Stomach (tissue), 9 donors: ENCODE results near the gene NDUFB6. TPM values are rescaled to one million over a fixed set of nuclear protein-coding genes. Genes with fewer than 3 reads are reported as not detected.

Source experiments
- DNase-seq, 2 donors: peaks; one replicate each; pipeline versions ENCODE4 v3.0.0 to v3.0.0-alpha.2; 2013 to 2019
- H3K27ac ChIP-seq, 5 donors: fragments of 200-600 bp in 4 of 5; sonication (generic) in 4 of 5; one replicate each; pipeline ENCODE4 v1.5.1; 2013 to 2019; ENCODE audit warnings: mild to moderate bottlenecking in 1 of 5, moderate library complexity in 1 of 5
- H3K27me3 ChIP-seq, 3 donors: fragments of 200-600 bp; sonication (generic); one replicate each; pipeline ENCODE4 v1.5.1; 2017 to 2019; ENCODE audit warnings: mixed run types in 1 of 3
- H3K36me3 ChIP-seq, 4 donors: fragments of 200-600 bp; sonication (generic); 1 replicate in 3 of 4; 2 replicates in 1 of 4; pipeline ENCODE4 v1.5.1; 2016 to 2019
- H3K4me1 ChIP-seq, 4 donors: fragments of 200-600 bp; sonication (generic); one replicate each; pipeline ENCODE4 v1.5.1; 2016 to 2019
- H3K4me3 ChIP-seq, 4 donors: fragments of 200-600 bp; sonication (generic) in 3 of 4; one replicate each; pipeline ENCODE4 v1.5.1; 2016 to 2019; ENCODE audit warnings: mild to moderate bottlenecking in 1 of 4
- H3K9me3 ChIP-seq, 4 donors: fragments of 200-600 bp; sonication (generic); one replicate each; pipeline ENCODE4 v1.5.1; 2016 to 2019
- CTCF ChIP-seq, 7 experiments: fragments of 450-650 bp in 4 of 7; fragments of 200-600 bp in 3 of 7; sonication (generic) in 3 of 7; IDR thresholded peaks; one replicate each; pipeline ENCODE4 v1.5.1; 2016 to 2019; ENCODE audit warnings: antibody characterized with exemption in 7 of 7, control low read depth in 2 of 7, mild to moderate bottlenecking in 1 of 7
- EP300 ChIP-seq: sonication (generic); formaldehyde crosslinking; IDR thresholded peaks from one replicate; pipeline ENCODE4 v1.6.1; 2017; ENCODE audit warnings: antibody characterized with exemption
- POLR2A ChIP-seq, 4 donors: fragments of 450-650 bp; IDR thresholded peaks; one replicate each; pipeline ENCODE4 v1.6.1; 2016; ENCODE audit warnings: antibody characterized with exemption in 4 of 4, control low read depth in 2 of 4, mild to moderate bottlenecking in 1 of 4, moderate library complexity in 1 of 4
- POLR2AphosphoS5 ChIP-seq, 3 donors: sonication (generic); formaldehyde crosslinking; IDR thresholded peaks; one replicate each; pipeline ENCODE4 v1.6.1; 2016; ENCODE audit warnings: antibody characterized with exemption in 3 of 3
- WGBS, 5 donors: extraction: QIAGEN DNeasy Blood & Tissue Kit in 3 of 5; methylation state at CpG; one replicate each; pipeline versions ENCODE4 v1.1.5 to v1.1.7; 2013 to 2018; 5-methylcytosine and 5-hydroxymethylcytosine counted together
- intact Hi-C: fragments of 100-400 bp; cut with DNase I; formaldehyde crosslinking; loops from one replicate; pipeline ENCODE4 v1.15.1; 2023; ENCODE audit warnings: low total_unique reads
- polyA plus RNA-seq, 3 donors: library from polyadenylated mRNA; stranded (reverse); fragments of 200-250 nt; gene quantifications; one replicate each; pipeline ENCODE4 v1.2.3, GENCODE V29; 2013
- total RNA-seq, 5 donors: library from RNA; depleted of rRNA; stranded (reverse); fragments of >200 nt; gene quantifications; one replicate each; pipeline versions ENCODE4 v1.1.0 to v1.2.3, GENCODE V29; 2014 to 2016
- donor health status: healthy with polysubstance abuse.
- donor health status: Bipolar disorder and iron deficiency.
- donor health status: healthy.

NDUFB6 gene
- total and polyA plus RNA-seq, 8 donors, result 1.2 to 94.7 (median 44.9) TPM

DNA sequence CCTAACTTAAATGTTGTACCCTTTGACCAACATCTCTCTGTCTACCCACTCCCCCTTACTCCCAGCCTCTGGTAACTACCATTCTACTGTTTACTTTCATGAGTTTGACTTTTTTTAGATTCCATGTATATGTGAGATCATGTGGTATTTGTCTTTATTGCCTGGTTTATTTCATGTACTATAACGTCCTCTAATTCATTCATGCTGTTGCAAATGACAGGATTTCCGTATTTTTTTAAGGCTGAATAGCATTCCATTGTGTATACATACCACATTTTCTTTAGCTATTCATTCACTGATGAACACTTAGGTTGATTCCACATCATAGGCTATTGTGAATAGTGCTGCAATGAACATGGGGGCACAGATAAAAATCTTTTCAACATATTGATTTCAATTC, 11.8 kb upstream of the NDUFB6 start:
- intact Hi-C loops, result loop anchor here (5.0 kb wide), 2 partner anchors 207 to 383 kb away; no protein-coding TSS in a partner anchor
- Histone ChIP-seq H3K27me3 (peaks cover 0 to 15% (median 0%) of the 10 kb centered on the region in 3 donors), H3K4me3 (no peak overlapping the region), H3K36me3 (no peaks in the 10 kb centered on the region), H3K4me1 (no peaks in the 10 kb centered on the region), H3K27ac (no peak overlapping the region), H3K9me3 (no peaks in the 10 kb centered on the region)
- no peak for TF ChIP-seq CTCF (IDR thresholded peaks at IDR 0.05)
- no peak for TF ChIP-seq EP300
- TF ChIP-seq POLR2A (IDR thresholded peaks at IDR 0.05), result no peak
- no peak for TF ChIP-seq POLR2AphosphoS5 (IDR thresholded peaks at IDR 0.05)
- no peak for DNase-seq
- 28 to 44% (median 33%) methylated on average over 2 of the region's 2 CpGs for WGBS, 5 donors

- peak in 1 of 2 donors; percentile 79 for DNase-seq
- no peak overlapping the region for H3K4me3 ChIP-seq
- no peaks in the 10 kb centered on the region for H3K36me3 ChIP-seq
- TF ChIP-seq CTCF (IDR thresholded peaks at IDR 0.05) (peak in 4 of 7 experiments; percentile 9 to 40 (median 26)), POLR2A (IDR thresholded peaks at IDR 0.05) (no peak)
- no peaks in the 10 kb centered on the region for H3K9me3 ChIP-seq
- H3K27ac ChIP-seq, result no peak overlapping the region
- intact Hi-C loops, result loop anchor here (5.0 kb wide), 2 partner anchors 204 to 386 kb away; no protein-coding TSS in a partner anchor
- peaks cover 0 to 8% (median 3%) of the 10 kb centered on the region in 4 donors for H3K4me1 ChIP-seq
- WGBS, 5 donors, result 31 to 43% (median 34%) methylated on average over 3 of the region's 3 CpGs
- H3K27me3 ChIP-seq, result peaks cover 0 to 15% (median 0%) of the 10 kb centered on the region in 3 donors
Measured at GRCh38 chr9:32581512-32582143, 8.7 kb upstream of the NDUFB6 start.

- 6 to 16% (median 12%) methylated on average over 3 of the region's 3 CpGs for WGBS, 5 donors
- intact Hi-C loops, result loop anchor here (5.0 kb wide), 2 partner anchors 203 to 387 kb away; no protein-coding TSS in a partner anchor
- TF ChIP-seq POLR2A (IDR thresholded peaks at IDR 0.05), result no peak
- no peak for TF ChIP-seq EP300
- TF ChIP-seq POLR2AphosphoS5 (IDR thresholded peaks at IDR 0.05), result no peak
- no peak for TF ChIP-seq CTCF (IDR thresholded peaks at IDR 0.05)
Measured at GRCh38 chr9:32580631-32581300, 7.8 kb upstream of the NDUFB6 start.

GRCh38 chr9:32579706-32580331, 6.9 kb upstream of the NDUFB6 start:
- WGBS, 5 donors, result 17 to 22% (median 20%) methylated on average over 4 of the region's 4 CpGs
- Histone ChIP-seq H3K4me3 (no peak overlapping the region), H3K27me3 (peaks cover 0 to 9% (median 0%) of the 10 kb centered on the region in 3 donors), H3K36me3 (no peaks in the 10 kb centered on the region), H3K9me3 (no peaks in the 10 kb centered on the region), H3K27ac (no peak overlapping the region), H3K4me1 (peaks cover 0 to 8% (median 3%) of the 10 kb centered on the region in 4 donors)
- TF ChIP-seq POLR2AphosphoS5 (IDR thresholded peaks at IDR 0.05) (no peak), CTCF (IDR thresholded peaks at IDR 0.05) (peak in 5 of 7 experiments; percentile 57 to 90 (median 86))
- intact Hi-C loops, result loop anchor here (5.0 kb wide), 2 partner anchors 203 to 387 kb away; no protein-coding TSS in a partner anchor
- DNase-seq, result peak; percentile 82 to 83

More at GRCh38 chr9:32580631-32581300, 7.8 kb upstream of the NDUFB6 start:
- Histone ChIP-seq H3K27ac (no peak overlapping the region), H3K27me3 (peaks cover 0 to 10% (median 0%) of the 10 kb centered on the region in 3 donors), H3K4me3 (no peak overlapping the region), H3K4me1 (peaks cover 0 to 8% (median 3%) of the 10 kb centered on the region in 4 donors), H3K9me3 (no peaks in the 10 kb centered on the region), H3K36me3 (no peaks in the 10 kb centered on the region)
- no peak for DNase-seq
